HG02970 (cell line): Measurements from ENCODE around the gene IRF6.
A peak's percentile ranks its signal among the peaks of the same experiment; 100 is the strongest.

Experiments
- ATAC-seq: cut with Tn5 transposase; IDR thresholded peaks from one replicate; pipeline ENCODE4 v1.9.1; 2021; ENCODE audit warnings: mild to moderate bottlenecking, moderate library complexity, moderate number of reproducible peaks; ENCODE audit not compliant: unreplicated experiment, low FRiP score

IRF6 gene

DNA sequence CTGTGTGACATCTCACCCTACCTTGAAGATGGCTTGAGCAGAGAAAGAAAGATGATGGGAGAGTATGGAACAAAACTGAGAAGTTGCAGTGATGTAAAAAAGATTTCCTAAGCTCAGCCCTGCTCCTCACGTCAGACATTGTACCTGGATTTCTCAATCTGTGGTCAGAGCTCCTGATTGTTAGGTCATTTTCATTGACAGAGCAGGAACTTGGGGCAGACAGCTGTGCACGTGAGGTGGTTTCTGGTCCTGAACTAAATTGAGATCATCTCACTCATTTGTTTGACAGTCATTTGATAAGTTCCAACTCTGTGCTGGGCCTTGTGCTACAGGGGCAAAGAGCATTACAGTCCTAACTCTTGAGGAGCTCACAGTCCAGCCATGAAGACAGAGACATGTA lies 39.9 kb downstream of the IRF6 start:
- ATAC-seq = no peak

DNA sequence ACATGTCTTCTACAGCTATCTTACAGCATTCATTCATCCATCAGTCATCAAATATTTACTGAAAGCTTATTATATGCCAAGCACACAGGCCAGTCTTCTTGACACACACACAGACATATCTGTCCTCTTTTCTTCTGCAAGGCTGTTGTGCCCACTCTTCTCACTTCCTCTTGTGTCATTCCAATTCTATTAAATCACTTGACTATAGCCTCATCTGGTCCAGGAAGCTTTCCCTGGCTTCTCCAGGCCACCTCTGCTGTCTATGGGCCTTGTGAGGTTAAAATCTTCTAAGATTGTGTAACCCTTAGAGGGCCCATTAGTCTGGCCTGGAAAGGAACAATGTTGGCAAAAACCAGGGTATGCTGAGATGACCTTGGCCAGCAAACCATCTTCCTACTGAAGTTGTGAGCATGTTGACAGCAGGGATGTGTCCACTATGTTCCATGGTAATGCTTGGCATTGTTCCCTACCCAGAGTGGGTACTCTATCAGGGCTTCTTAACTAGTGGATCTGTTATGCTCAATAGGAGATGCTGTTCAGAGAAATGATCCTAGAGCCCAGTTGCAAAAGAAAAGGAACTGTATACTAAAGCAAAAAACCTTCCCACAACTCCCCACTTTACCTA lies 44.8 kb downstream of the IRF6 start:
- ATAC-seq = no peak

DNA sequence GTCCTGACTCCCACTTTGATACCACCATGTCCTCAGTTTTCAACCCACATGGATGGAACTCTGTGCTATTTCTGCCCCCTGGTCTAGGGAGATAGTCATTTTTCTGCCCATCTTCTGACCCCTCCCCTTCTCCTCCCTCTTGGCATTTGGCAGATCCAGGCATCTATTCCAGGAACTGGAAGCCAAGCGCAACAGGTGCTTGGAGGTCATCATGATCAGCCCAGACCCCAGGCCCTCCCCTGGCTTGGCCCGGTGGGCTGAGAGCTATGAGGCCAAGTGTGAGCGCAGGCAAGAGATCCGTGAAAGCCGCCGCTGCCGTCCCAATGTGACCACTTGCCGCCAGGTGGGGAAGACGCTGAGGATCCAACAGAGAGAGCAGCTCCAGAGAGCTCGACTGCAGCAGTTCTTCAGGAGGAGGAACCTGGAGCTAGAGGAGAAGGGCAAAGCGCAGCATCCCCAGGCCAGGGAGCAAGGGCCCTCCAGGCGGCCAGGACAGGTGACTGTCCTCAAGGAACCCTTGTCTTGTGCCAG lies 46.0 kb downstream of the IRF6 start:
- no peak for ATAC-seq

DNA sequence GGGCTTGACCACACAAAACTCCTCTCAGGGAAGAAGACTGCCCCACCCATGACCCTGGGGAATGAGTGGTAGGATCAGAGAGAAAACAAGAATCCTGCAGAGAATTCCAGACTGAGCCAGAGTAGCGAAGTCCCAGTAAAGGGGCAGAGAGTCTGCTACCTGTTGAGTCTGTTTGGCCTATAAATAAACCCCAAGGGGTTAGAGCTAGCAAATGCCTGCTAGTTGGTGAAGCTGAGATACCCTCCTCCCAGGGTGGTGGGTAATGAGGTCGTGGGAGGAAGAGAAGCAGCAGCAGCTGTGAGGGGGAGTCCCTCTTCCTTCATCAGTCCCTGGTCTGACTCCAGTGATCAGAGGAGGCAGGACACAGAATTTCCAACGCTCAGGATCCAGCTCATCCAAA lies 47.5 kb downstream of the IRF6 start:
- ATAC-seq = no peak

DNA sequence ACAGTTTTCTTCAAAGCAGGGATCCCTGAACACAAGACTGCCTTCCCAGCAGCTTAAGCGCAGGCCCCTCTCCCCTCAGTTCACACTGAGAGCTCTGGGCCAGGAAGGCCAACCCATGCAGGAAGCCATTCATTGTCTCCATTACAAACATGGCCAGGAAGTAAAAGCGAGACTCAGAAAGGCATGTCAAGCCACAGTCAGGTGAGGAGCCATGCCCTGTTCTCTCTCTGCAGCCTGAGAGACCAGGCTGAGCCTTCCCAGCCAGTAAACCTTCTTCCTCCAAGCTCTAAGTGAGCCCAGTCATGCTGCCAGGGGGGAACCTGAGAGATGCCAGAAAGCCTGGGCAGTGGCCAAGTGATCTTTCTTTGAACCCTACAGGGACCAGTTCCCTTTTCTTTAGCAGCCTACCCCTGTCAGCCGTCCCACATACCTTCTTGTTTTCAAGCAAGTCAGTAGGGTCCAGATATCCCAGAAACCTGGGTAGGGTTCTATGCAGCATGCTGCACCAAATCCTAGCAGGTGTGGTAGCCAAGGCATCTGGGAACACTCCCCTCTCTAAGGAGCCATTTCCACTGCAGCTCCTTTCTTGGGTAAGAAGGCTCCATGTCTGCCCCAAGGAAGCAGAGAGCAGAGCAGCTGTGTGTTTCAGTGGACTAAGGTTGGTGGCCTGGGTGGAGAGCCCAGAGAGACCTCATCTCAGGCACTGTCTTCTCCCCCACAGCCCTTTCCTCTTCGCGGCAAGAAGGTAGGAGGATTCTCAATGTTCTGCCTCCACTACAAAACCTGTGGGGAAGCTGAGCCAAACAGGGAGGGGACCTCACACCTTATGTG lies 49.1 kb downstream of the IRF6 start:
- ATAC-seq = no peak

DNA sequence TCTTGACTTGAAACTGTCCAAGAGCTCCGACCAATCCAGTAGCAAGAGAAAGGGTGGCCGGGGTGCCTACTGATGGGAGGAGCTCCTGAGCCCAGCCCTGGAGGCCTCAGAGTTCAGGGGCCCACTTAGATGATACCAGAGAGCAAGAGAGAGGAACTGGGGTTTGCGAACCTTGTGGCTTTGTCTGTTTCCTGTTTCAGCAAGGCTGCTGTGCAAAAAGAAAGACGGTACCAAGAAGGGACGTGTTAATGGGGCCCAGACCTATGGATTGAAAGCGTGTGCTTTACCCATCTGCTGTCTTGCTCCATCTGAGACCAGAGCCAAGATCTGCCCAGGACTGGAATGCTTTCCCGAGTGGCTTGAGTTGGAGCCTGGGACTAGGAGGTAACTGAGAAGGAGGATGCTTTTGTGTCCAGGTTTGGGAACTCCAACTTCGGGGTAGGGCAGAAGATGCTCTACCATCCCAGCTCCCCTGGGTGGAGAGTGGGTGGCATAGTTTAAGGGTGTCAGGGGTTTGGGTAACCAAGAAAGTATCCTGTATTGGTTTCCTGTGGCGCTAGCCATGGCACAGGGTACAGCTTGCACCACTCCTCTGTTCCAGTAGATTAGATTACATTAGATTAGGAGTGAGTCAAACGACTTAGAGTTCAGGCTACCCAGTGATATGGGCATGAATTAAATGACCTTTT lies 49.9 kb downstream of the IRF6 start, which contains the start of gene TRAF3IP3:
TRAF3IP3 (plus strand) TSS at position 128 of the 689 bp plus-strand sequence. CDS start 3,987 bp downstream, outside the sequence.
- peak; percentile 65 for ATAC-seq

DNA sequence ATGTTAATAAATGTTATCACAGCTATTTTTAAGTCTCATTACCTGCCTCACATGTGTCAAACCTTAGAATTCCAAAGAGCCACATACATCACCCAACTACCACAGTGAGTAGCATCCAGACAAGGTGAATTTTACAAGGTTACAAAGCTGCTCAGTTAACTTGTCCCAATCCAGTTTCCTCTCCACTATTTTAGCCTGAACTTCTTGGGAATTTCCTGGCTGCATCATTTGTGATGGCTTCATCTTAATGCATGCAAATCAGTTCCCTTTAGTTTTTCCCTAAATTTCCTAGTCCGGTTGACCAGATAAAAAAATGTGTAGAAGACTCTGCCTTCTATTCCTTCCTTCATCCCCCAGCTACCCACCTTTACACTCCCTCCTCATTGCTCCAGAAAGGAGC lies 50.7 kb downstream of the IRF6 start:
- ATAC-seq = no peak

DNA sequence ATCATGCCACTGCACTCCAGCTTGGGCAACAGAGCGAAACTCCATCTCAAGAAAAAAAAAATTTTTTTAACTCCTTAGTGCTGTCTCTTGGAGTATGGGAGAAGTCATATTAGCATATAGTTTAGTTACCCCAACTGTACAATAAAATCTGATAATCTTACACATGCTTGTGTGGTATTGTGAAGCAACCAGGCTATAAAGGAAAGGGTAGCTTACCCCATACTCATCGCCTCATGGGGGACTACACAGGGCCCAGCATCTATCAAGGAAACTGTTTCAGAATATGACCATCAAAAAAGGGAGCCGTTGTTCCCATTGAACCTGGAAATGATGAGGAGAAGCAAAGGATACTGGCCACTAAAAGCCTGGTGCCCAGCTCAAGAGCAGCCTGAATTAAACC lies 53.1 kb downstream of the IRF6 start:
- no peak for ATAC-seq

DNA sequence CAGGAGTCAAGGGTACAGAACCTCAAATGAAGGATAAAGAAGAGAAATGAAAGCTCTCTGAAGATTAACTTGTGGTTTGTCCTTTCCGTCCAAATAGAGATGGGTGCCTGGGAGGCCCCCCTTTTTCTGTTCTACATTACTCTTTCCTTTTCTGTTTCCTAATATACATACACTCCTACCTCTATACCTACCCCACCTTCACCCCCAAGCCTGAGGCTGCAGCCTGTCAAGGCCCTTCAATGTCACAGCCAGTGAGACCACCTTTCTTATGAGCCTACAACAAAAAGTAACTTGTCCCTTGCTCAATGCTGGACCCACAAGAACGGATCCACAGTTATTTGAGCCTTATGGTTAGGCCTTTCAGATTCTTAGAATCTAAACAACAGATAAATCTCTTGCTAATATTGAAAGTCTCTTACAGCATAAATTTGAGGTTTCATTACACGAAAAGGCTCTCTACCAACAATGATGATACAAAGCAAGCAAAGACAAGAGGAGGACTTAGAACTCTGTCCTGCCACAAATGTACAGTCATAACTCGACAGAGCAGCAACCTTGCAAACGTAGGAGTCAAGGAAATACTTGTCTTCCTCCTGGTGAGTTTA lies 54.2 kb downstream of the IRF6 start:
- ATAC-seq = peak; percentile 46

DNA sequence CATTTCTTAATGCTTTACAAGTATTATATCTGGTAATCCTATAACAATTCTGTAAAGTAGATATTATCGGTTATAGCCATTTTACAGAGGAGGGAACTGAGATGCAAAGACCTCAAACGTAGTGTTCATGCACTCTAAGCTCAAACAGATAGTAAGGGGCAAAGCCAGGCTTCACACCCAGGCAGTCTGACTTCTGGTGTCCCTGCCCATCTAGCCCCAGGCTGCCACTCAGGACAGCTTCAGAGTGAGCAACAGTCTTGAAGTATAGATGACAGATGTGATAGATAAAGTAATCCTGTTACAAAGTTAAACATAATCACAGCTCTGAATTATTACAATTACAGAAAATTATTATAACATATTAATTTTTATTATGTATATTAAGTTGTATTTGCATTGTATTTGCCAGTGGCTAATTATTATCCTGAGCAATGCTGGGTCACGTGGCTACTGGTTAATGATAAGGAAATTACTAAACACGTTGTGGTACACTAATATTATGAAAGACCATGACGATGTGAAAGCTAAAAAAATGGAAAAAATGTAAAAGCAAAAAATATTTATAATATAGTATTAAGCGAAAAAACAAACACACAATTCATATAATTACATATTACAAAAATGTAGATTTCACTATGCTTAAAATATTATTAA lies 56.1 kb downstream of the IRF6 start:
- no peak for ATAC-seq

DNA sequence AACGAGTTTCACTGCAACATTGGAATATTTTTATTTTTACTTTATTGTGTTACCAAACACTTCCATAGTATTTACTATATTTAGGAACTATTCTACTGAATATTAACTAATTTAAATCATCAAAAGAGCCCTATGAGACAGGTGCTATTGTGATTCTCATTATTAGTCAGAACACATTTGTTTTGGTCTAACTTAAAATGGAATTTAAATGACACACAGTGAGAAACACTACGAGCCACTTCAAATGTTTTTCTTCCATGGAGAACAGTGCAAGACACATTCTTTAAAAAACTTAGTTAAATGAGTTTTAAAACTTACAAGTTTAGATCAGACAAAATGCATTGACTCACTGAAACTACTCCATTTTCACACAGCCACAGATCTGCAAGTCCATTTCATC lies 56.7 kb downstream of the IRF6 start:
- ATAC-seq = no peak

DNA sequence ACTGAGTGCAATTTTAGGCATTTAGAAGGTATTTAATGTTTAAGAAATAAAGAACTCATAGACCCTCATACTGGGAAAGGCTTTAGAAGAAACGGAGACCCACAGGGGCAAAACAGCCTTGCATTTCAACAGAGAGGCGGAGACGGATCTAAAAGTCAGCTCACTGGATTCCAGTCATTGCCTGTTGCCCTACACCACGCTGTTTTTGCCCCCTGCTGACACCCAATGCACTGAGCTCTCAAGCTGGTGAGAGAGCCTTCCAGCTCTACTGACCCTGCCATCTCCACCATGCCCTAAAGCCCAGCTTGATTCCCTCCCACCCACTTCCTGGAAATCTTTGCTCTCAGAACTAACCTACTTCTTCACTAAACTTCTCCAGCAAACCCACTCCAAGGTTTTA lies 57.3 kb downstream of the IRF6 start:
- ATAC-seq = no peak

DNA sequence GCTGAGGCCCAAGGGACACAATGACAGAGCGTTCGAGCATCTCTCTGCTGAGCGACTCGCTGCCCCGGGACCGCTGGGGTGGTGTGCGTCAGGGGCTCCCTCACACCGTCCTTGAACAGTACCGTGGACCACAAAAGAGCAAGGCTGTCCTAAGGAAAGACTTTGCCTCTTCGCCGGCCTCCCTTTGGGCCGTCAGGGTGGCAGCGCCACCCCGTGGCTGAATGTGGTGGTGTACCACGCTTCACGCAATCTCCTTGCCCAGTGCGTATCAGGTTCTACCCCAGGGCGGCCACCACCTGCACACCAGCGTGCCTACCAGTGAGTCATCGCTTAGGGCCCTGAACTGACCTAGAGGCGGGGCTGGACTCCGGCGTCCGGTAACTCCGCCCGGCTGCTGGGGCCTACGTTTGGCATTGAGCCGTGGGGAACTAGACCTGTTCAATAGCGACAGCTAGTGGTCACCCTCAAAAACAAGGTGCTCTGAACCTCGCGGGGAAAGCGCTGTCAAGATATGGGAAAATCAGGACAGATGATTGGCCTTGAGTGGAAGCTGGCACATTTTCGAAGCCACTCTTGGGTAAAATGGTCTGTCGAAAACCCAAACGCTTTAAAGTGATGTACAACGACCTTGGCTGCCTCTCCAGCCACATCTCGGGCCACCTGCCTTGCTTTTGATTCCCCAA lies 58.2 kb downstream of the IRF6 start:
- ATAC-seq = peak; percentile 73

DNA sequence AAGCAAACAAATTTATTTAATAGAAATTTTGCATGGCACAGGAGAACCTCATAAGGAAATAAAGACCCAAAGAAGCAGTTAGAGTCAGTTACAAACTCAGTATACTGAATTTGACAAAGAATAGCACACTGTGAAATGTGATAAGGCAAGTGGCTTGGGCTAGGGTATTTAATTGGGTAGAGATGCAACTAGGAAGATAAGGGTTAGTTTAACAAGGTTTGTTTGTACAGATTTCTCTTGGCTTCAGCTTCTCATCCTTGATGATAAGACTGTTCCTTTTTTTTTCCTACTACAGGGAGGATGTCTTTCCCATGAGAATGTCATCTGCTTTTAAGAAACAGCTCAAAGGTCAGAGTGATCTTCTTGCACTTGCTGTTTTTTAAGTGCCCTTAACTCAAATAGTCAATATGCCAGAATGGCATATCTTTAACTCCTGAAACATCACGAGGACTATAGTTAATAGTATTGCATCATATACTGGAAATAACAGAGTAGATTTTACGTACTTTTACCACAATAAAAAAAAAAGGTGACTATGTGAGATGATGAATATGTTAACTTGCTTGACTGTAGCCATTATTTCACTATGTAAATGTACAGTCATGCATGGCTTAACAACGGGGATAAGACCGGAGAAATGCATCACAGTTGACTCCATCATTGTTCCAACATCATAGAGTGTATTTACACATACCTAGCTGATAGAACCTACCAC lies 59.3 kb downstream of the IRF6 start:
- ATAC-seq = no peak

DNA sequence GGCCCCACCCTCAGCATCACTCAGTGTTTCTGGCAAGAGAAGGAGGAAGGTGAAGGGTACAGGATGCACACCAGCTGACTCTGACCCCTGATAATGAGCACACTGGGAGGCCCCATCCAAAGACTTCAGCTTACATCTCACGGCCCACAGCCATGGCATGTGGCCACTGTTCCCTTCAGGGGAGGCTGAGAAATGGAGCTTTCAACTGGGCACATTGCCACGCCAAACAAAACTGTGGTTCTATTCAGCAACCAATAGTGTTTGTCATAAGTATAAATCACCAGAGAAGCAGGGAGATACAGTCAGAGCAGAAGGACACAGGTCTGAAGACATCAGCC lies 62.8 kb downstream of the IRF6 start:
- ATAC-seq = no peak

DNA sequence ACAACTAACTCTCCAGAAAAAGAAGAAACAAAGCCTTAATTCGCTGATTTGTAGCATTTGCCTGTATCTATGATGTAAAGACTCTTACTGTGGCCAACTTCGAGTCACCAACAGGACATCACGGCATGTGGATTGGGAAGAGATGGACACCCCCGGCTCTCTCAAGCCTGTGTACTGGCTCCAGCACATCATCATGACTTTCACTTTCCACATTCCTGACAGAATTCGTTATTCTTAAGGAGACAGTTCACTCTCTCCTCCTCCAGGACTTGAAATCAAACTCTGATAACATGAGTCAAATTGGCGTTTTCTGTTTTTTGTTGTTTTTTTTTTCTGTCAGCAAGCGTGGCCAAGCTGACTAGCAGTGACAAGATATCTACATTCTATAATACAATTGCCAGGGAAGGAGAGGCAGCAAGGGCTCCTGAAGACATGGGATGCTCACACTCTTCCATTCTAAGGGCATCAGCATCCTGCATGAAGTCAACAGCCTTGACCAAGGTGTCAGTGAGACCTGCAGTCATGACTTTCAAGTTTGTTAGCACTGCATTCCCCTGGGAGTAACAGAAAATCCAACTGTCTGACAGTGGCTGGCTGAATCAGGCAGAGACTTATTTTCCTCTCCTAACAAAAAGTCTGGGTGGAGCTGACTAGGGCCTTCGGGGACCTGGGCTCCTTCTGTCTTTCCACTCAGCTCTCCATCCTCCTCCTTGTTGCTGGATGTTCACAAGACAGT lies 63.4 kb downstream of the IRF6 start:
- no peak for ATAC-seq

DNA sequence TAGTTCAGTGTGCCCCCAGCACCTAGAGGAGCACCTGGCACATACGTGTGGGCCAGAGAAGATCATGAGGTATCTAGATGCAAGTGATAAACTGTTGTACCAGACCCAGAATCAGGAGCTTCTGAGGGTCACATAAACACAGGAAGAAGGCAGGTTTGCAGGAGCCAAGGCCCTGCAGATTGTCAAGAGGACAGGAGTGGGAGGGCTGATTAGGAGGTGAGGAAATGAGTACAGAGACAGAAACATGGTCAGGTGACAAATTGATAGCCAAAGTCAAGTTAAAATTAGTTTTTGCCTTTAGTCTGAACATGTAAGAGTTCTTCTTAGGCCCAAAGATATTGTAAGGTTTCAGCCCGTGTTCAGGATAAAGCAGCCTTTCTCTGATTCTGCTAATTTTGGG lies 64.1 kb downstream of the IRF6 start:
- ATAC-seq = no peak

DNA sequence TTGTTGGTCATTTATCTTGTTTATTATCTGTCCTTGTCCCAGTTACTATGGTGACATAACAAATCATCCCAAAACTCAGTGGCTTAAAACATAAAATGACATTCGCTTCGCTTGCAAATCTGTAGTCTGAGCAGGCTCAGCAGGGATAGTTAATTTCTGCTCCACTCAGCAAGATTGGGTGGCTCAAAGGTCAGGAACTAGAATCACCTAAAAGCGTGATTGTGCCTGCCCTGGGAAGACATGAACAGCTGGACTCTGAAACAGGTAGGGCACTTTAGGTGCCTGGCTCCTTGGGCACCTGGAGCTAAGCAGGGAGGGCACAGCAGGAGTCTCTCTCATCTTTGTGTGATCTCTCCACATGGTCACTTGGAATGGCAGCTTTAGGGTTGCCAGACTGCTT lies 64.7 kb downstream of the IRF6 start:
- ATAC-seq = no peak

DNA sequence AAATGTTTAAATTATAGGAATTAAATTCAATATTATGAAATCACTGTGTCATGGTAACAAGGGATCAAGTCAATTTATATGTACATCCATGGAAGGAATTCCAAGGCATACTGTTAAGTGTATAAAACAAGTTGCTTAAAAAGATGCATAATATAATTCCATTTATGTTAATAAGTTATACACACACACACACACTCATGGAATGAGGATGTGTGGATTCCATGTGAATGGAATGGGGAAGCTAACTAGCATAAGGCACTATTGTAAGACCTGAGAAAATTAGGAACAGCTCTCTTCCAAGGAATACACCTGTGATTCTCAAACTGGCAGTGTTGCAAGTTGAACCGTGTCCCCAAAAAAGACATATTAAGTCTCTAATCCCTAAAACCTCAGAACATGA lies 67.7 kb downstream of the IRF6 start:
- no peak for ATAC-seq
